ENCODE measurements around the gene TTPAL.

DNA sequence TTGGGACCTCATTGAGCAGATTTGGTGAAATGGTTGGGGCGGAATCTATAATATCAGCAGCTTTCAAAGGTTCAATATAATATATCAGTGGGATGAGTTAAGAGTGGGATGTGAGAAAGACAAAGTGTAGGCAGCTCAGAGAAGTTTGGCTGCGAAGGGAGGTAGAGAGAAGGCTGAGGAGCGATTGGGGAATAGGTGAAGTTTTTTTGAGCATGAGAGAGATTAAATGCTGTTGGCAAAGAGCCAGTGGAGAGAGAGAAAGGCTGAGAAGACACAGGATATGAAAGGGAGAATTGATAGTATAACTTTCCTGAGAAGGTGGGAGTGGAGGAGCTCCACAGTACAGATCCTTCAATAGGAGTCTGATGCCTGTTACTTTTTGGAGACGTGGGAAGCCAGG, 58.3 kb downstream of the TTPAL start:
- TF ChIP-seq, protein P1, sequence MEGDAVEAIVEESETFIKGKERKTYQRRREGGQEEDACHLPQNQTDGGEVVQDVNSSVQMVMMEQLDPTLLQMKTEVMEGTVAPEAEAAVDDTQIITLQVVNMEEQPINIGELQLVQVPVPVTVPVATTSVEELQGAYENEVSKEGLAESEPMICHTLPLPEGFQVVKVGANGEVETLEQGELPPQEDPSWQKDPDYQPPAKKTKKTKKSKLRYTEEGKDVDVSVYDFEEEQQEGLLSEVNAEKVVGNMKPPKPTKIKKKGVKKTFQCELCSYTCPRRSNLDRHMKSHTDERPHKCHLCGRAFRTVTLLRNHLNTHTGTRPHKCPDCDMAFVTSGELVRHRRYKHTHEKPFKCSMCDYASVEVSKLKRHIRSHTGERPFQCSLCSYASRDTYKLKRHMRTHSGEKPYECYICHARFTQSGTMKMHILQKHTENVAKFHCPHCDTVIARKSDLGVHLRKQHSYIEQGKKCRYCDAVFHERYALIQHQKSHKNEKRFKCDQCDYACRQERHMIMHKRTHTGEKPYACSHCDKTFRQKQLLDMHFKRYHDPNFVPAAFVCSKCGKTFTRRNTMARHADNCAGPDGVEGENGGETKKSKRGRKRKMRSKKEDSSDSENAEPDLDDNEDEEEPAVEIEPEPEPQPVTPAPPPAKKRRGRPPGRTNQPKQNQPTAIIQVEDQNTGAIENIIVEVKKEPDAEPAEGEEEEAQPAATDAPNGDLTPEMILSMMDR (conservative IDR thresholded peaks at IDR 0.05; ENCODE audit: low read depth, low read length): no peak
- TF ChIP-seq FOS (IDR thresholded peaks at IDR 0.05; ENCODE audit: low read depth, low read length) (no peak), CHD1 (IDR thresholded peaks at IDR 0.05; ENCODE audit: low read depth, low read length) (no peak), CEBPB (IDR thresholded peaks at IDR 0.05; ENCODE audit: low read depth, low read length) (no peak), POLR2A (IDR thresholded peaks at IDR 0.05; ENCODE audit: low read depth, low read length) (no peak), SMC3 (IDR thresholded peaks at IDR 0.05; ENCODE audit: low read depth, low read length) (no peak), RFX5 (IDR thresholded peaks at IDR 0.05; ENCODE audit: low read depth, low read length) (no peak)
- TF ChIP-seq, protein P2, sequence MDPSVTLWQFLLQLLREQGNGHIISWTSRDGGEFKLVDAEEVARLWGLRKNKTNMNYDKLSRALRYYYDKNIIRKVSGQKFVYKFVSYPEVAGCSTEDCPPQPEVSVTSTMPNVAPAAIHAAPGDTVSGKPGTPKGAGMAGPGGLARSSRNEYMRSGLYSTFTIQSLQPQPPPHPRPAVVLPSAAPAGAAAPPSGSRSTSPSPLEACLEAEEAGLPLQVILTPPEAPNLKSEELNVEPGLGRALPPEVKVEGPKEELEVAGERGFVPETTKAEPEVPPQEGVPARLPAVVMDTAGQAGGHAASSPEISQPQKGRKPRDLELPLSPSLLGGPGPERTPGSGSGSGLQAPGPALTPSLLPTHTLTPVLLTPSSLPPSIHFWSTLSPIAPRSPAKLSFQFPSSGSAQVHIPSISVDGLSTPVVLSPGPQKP (IDR thresholded peaks at IDR 0.05; ENCODE audit: borderline replicate concordance, low read depth, low read length): no peak

All from IMR-90 (cell line).